CD1c-positive myeloid dendritic cell (primary cell): ENCODE data around the gene PATJ.
"Not testable (repeated sequence)": the region's sequence is repeated elsewhere in the genome, so short reads cannot be mapped to it uniquely, and the experiment has no call there.

Experiments used
- DNase-seq: peaks from one replicate; pipeline ENCODE4 v3.0.0-alpha.2; 2016; ENCODE audit errors: extremely low spot score

PATJ gene

GRCh38 chr1:62209931-62210595, 467.8 kb downstream of the PATJ start:
- peak; percentile 20 for DNase-seq

- DNase-seq, result no peak
These were observed 468.7 kb downstream of the PATJ start for GRCh38 chr1:62210960-62211359.

- DNase-seq, result no peak
These were observed 470.1 kb downstream of the PATJ start for GRCh38 chr1:62212411-62212810.

- no peak for DNase-seq
These were observed 471.0 kb downstream of the PATJ start for GRCh38 chr1:62213075-62213914.

GRCh38 chr1:62218604-62219003, 476.3 kb downstream of the PATJ start:
- DNase-seq, result peak; percentile 2

GRCh38 chr1:62220456-62220855, 478.2 kb downstream of the PATJ start:
- DNase-seq, result not testable (repeated sequence)

- no peak for DNase-seq
These were observed 478.9 kb downstream of the PATJ start for GRCh38 chr1:62221171-62221570.

GRCh38 chr1:62222321-62222720, 480.0 kb downstream of the PATJ start:
- DNase-seq, result no peak

- no peak for DNase-seq
These were observed 481.9 kb downstream of the PATJ start for GRCh38 chr1:62224182-62224581.

- no peak for DNase-seq
These were observed 485.2 kb downstream of the PATJ start for GRCh38 chr1:62227496-62227895.
